ENCODE measurements around the gene RBM27. TPM values are rescaled to one million over a fixed set of nuclear protein-coding genes. Genes with fewer than 3 reads are reported as not detected.

Gene RBM27
- total and polyA plus RNA-seq, 10 of the 15 experiments (the other 5 are each of a cell fraction or from before 2014, with no cell fraction given), result 5.8 to 33.9 (median 16.9) TPM

- TF ChIP-seq BHLHE40 (IDR thresholded peaks at IDR 0.05; ENCODE audit: borderline replicate concordance in 1 of 2, low read depth in 2 of 2, low read length in 1 of 2), result peak; percentile 59 to 70; a peak in 2 of 4 replicates
- TF ChIP-seq CEBPB (IDR thresholded peaks at IDR 0.05; ENCODE audit: borderline replicate concordance in 1 of 2, low read depth in 2 of 2, low read length in 2 of 2), result peak in 1 of 2 experiments; percentile 63; a peak in 1 of 4 replicates
- no peak for TF ChIP-seq ZNF274 (IDR thresholded peaks at IDR 0.05; ENCODE audit: insufficient read depth, insufficient read length)
- TF ChIP-seq CREM (IDR thresholded peaks at IDR 0.05; ENCODE audit: low read depth), result 0 out of 2 replicates have a peak, but pooled peaks have one; percentile 13
- TF ChIP-seq TAF1 (IDR thresholded peaks at IDR 0.05; ENCODE audit: borderline replicate concordance, low read depth, low read length), result no peak
- no peak for TF ChIP-seq RAD51 (IDR thresholded peaks at IDR 0.05)
- TF ChIP-seq MTA3 (IDR thresholded peaks at IDR 0.05; ENCODE audit: borderline replicate concordance, low read length), result peak; percentile 62; the same call in 1 of the 2 replicates
- no peak for TF ChIP-seq SMAD5 (IDR thresholded peaks at IDR 0.05; ENCODE audit: low read depth)
- TF ChIP-seq EP300 (IDR thresholded peaks at IDR 0.05; ENCODE audit: borderline replicate concordance in 1 of 2, control insufficient read depth in 1 of 2, low read depth in 2 of 2, low read length in 2 of 2), result peak; percentile 79 to 82
- TF ChIP-seq FOXK2 (IDR thresholded peaks at IDR 0.05), result no peak
- TF ChIP-seq SIN3A (IDR thresholded peaks at IDR 0.05; ENCODE audit: low read depth, low read length), result no peak
- no peak for TF ChIP-seq ZNF622 (IDR thresholded peaks at IDR 0.05)
- no peak for TF ChIP-seq ZNF207 (IDR thresholded peaks at IDR 0.05; ENCODE audit: borderline replicate concordance)
- no peak for TF ChIP-seq EED (IDR thresholded peaks at IDR 0.05; ENCODE audit: low read depth)
- TF ChIP-seq ZNF384 (IDR thresholded peaks at IDR 0.05; ENCODE audit: borderline replicate concordance, low read depth, low read length), result peak; percentile 67; the same call in 1 of the 2 replicates
- peak; percentile 72; the same call in 1 of the 2 replicates for TF ChIP-seq TBL1XR1 (IDR thresholded peaks at IDR 0.05; ENCODE audit: low read depth, low read length)
- no peak for TF ChIP-seq SREBF2 (IDR thresholded peaks at IDR 0.05; ENCODE audit: low read length)
- TF ChIP-seq IRF4 (IDR thresholded peaks at IDR 0.05; ENCODE audit: low read depth, low read length), result peak; percentile 74
- TF ChIP-seq BACH1 (IDR thresholded peaks at IDR 0.05; ENCODE audit: borderline replicate concordance), result no peak
- no peak for TF ChIP-seq KLF5 (IDR thresholded peaks at IDR 0.05; ENCODE audit: partially characterized antibody)
Measured at GRCh38 chr5:146173597-146173996, 29.8 kb upstream of the RBM27 start (continued).
